Right lobe of liver (tissue), 4 donors: ENCODE results near the gene ADORA1.

Experiments used
- POLR2A ChIP-seq: fragments of 450-650 bp; IDR thresholded peaks from one replicate; pipeline ENCODE4 v1.6.1; 2017; ENCODE audit warnings: antibody characterized with exemption, mild to moderate bottlenecking
- TF ChIP-seq, protein P1 (sequence below), 4 donors: fragments of 200-600 bp in 3 of 4; fragments of 450-650 bp in 1 of 4; IDR thresholded peaks; one replicate each; pipeline versions ENCODE4 v1.5.1 to v1.8.0; 2016 to 2022; ENCODE audit warnings: antibody characterized with exemption in 4 of 4, mild to moderate bottlenecking in 2 of 4
- donor health status: DM: no; HTN: no; CAD: no.
- donor health status: DM: no; HTN: no; CAD: no.
- donor health status: DM: no; HTN: yes; CAD: no.

DNA sequence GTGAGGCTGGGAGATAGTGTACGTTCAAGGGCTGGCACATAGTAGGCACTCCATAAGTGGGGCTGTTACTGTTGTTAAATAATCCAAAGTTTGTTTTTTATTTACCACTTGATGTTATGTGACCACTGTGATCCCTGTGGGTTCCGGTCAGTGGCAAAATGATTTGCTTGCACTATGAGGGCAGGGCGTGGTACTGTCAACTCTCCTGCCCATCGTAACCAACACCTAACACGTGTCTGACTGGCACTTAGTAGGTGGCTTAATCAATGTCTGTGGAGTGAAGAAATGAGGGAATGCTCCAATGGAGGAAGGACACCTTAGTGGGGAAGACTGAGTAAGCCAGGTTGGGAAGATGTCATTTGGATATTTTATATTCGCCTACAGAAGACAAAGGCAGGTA, 14.6 kb downstream of the ADORA1 start:
- TF ChIP-seq, protein P1, sequence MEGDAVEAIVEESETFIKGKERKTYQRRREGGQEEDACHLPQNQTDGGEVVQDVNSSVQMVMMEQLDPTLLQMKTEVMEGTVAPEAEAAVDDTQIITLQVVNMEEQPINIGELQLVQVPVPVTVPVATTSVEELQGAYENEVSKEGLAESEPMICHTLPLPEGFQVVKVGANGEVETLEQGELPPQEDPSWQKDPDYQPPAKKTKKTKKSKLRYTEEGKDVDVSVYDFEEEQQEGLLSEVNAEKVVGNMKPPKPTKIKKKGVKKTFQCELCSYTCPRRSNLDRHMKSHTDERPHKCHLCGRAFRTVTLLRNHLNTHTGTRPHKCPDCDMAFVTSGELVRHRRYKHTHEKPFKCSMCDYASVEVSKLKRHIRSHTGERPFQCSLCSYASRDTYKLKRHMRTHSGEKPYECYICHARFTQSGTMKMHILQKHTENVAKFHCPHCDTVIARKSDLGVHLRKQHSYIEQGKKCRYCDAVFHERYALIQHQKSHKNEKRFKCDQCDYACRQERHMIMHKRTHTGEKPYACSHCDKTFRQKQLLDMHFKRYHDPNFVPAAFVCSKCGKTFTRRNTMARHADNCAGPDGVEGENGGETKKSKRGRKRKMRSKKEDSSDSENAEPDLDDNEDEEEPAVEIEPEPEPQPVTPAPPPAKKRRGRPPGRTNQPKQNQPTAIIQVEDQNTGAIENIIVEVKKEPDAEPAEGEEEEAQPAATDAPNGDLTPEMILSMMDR (IDR thresholded peaks at IDR 0.05), result no peak
- TF ChIP-seq POLR2A, result no peak
